ENCODE data around the gene ZNF474.

ZNF474 gene

GRCh38 chr5:122183098-122183787, 53.9 kb downstream of the ZNF474 start:
- no peak for DNase-seq

GRCh38 chr5:122183788-122184170, 54.4 kb downstream of the ZNF474 start:
- no peak for DNase-seq

- no peak for DNase-seq
These were observed 55.4 kb downstream of the ZNF474 start for GRCh38 chr5:122184676-122185255.

DNA sequence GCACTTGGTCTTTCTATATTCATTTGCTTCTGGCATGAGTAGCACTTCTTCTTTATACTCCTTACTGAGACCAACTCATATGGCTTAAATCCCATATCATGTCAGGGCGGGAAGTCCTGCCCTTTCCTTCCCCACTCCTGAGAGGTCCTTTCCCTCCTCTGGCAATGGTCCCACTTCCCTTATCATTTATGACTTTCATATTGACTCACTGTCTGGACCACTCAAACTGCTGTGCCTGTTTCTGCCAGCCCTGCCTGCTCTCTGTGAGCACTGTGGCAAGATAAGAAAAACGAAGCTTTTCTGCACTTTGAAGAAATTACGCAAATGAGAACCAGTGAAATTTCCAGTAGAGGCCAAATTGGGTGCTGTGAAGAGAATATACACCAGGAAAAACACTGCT, 58.1 kb downstream of the ZNF474 start:
- DNase-seq = no peak

GRCh38 chr5:122190156-122190555, 60.8 kb downstream of the ZNF474 start:
- DNase-seq = no peak

DNA sequence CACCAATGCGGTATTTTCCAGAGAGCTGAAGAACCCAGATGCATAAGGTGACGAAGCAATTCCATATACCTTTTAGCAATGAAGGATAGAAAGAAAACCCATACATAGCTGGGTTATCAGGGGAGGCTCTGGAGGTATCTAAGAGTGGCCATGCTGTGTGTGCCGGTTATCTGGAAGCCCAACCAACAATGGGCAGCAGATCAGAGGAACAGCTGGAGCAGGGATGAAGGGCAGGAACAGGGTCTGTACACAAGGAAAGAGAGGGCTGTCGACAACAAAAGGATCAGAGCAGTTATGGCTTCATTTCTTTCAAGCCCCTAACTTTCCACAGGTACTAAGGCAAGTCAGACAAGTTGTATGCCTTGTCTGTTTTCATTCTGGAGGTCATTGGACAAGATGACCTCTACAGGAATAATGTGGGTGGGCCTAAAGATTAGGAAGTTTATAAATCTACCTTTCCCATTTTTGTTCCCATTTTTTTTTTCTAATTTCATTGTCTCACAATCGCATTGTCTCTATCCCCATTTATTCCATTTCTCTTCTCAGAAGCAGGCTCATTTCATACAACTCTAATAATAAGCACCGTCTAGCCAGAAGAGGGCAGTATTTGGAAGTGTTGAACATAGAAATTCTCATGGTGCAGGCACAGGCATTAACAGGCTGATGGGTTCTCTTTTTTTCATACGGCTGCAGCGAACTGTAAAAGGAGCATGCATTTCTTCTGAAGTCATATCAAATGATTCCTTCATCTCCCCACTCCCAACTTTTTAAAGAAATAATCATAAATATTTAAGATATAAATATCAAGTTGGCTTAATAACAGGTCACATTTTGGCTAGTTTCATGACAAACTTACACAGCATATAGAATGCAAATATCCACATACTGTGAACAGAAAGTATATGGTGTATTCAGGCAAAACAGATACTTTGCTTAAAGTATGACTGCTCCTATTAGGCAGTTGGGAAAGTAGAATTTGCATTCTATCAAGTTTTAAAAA, 63.5 kb downstream of the ZNF474 start:
- DNase-seq = no peak

DNA sequence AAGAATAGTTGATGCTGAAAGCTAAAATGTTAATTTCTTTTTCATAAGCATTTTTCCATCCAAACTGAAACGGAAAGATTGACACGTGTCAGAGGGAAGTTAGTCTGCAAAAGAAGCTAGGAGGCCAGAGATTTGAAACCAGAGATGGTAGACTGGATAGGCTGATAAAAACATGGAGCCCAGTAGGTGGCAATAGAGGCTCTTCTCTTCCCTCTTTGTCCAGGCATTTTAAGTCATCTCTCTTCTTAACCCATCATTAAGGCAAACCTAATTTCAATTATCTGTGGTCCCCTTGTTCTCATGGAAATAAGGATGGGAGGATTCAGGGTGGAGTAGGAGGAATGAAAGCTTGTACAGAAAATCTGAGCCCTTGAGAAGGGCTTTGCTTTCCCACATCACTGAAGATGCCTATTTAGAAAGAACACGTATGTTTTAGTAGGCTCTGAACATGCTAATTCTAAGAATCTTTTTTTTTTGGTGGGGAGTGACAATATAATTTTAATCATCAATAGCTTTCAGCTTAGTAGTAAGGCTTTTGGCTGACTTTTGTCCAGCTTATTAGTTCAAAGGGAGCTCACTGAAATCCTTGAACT, 66.6 kb downstream of the ZNF474 start:
- DNase-seq = no peak

DNA sequence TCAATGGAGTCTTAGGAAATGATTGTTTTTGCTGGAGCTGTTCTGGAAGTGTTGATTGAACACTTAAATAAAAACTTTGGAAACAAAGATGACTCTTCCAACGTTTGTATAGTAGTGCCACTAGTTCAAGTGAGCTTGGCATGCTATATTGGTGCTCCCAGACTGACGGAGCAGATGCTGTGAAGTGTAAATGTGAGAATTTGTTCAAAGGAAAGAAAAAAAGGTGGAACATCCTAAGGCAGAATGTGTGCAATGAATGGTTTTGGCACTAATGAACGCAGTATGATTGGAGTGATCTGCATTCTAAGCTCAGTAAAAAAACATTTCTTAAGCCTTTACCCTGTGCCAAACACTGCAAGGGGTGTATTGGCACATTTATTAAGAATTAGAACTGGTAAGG, 69.8 kb downstream of the ZNF474 start:
- no peak for DNase-seq

GRCh38 chr5:122200450-122200849, 71.1 kb downstream of the ZNF474 start:
- no peak for DNase-seq

- DNase-seq = no peak
These were observed 71.5 kb downstream of the ZNF474 start for GRCh38 chr5:122200865-122201264.

DNA sequence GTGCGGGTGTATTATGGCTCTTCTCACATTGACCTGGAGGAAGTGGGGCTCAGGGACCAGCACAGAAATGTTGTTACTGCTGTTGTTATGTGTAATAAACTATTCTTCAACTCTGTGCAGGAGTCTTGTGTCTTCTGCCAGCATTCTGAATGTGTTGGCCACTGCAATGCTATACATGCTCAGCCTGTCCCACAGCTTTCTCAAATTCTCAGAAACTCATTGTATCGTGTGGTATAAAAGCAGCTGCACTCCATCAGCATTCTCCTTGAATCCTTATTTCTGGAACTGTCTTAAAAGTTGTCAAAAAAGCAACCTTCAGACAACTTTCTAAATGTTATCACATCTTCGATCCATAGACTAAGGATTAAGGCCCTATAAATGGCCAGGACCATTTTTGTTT, 72.0 kb downstream of the ZNF474 start:
- DNase-seq = no peak

DNA sequence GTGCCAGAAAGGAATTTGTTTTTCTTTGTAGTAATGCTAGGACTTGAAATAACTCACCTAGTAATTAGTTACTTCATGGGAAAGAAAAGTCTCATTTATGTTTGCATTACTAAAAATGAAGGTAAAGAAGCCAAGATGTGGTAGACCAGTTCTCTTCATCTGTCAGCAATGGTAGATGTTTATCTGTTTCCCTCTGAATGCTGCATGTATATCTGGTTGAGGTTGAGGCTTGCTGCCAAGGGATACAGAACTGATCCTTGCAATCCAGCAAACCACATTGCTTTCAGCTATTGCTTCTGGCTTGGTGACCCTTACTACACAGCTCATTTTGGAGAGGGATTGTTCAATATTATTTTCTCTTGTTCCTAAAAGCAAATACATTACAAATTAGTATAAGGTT, 73.6 kb downstream of the ZNF474 start:
- DNase-seq = no peak

Measured in activated CD4-positive, alpha-beta T cell treated with anti-CD3 and anti-CD28 coated beads, Interleukin-2, amount 50 U/mL, for 1 hour (primary cell).